ENCODE results near the gene CARS2. TPM values are rescaled to one million over a fixed set of nuclear protein-coding genes. Genes with fewer than 3 reads are reported as not detected.
"Not testable (repeated sequence)": the region's sequence is repeated elsewhere in the genome, so short reads cannot be mapped to it uniquely, and the experiment has no call there.

CARS2 gene
- total RNA-seq, 4 donors from 2014 or later: 33.9 to 64.7 (median 51.8) TPM

DNA sequence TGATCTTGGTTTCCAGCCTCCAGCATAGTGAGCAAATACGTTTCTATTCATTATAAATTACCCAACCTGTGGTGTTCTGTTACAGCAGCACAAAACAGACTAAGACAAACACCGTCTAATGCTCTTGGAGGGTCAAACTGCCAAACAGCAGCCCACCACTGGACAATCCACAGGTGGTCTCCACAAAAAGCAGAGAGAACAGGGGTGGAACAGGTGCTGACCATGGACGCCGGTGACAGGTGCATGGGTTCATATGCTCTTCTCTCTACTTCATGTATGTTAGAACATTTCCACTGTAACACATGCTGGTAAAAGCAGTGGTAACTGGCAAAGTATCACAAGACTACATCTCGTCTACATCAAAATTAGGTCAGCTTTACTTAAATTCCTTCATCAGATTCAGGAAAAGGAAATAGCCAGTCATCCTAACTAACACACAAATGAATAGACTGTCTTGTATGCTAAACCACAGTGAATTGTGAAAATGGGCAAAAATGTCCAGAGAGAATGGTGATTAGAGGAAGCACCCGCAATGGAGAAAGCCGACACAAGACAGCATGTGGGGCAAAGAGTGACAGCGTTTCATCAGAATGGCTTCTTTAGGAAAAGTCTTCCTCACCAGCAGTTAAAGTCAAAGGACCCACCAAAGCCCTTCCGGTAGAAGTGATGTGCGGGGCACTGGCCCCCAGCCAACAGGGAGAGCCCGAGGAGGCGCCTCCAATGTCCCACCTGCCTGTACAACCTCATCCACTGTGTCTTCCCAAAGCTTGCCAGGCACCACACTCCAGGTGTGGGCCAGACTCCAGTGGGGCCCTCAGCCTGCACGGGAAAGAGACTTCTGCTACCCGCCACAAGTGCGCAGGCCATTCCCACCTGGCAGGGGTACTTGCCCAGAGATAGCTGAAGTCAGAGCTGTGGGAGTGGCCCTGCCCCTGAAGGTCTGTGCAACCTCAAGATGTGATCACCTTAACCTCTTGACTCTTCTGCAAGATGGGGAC lies 6.5 kb downstream of the CARS2 start:
- WGBS, 2 donors: 85 to 92% methylated on average over 14 to 15 of the region's 15 CpGs
- H3K4me3 ChIP-seq (ENCODE audit: low read depth, poor library complexity, severe bottlenecking): no peak overlapping the region
- DNase-seq (ENCODE audit: low spot score in 2 of 2): peak in 1 of 2 donors; percentile 74
- no peak for TF ChIP-seq POLR2A (IDR thresholded peaks at IDR 0.05)
- TF ChIP-seq, protein P1, sequence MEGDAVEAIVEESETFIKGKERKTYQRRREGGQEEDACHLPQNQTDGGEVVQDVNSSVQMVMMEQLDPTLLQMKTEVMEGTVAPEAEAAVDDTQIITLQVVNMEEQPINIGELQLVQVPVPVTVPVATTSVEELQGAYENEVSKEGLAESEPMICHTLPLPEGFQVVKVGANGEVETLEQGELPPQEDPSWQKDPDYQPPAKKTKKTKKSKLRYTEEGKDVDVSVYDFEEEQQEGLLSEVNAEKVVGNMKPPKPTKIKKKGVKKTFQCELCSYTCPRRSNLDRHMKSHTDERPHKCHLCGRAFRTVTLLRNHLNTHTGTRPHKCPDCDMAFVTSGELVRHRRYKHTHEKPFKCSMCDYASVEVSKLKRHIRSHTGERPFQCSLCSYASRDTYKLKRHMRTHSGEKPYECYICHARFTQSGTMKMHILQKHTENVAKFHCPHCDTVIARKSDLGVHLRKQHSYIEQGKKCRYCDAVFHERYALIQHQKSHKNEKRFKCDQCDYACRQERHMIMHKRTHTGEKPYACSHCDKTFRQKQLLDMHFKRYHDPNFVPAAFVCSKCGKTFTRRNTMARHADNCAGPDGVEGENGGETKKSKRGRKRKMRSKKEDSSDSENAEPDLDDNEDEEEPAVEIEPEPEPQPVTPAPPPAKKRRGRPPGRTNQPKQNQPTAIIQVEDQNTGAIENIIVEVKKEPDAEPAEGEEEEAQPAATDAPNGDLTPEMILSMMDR (IDR thresholded peaks at IDR 0.05): no peak
- intact Hi-C loops (cut with DNase I; ENCODE audit: low total_unique reads): no loop called here

GRCh38 chr13:110698689-110699088 lies 7.2 kb downstream of the CARS2 start:
- intact Hi-C loops (cut with DNase I; ENCODE audit: low total_unique reads): no loop called here
- DNase-seq (ENCODE audit: low spot score in 2 of 2): no peak
- 94 to 97% methylated on average over 4 of the region's 4 CpGs for WGBS, 2 donors
- TF ChIP-seq, protein P1 (IDR thresholded peaks at IDR 0.05): no peak
- TF ChIP-seq POLR2A (IDR thresholded peaks at IDR 0.05): no peak
- H3K4me3 ChIP-seq (ENCODE audit: low read depth, poor library complexity, severe bottlenecking): no peak overlapping the region

DNA sequence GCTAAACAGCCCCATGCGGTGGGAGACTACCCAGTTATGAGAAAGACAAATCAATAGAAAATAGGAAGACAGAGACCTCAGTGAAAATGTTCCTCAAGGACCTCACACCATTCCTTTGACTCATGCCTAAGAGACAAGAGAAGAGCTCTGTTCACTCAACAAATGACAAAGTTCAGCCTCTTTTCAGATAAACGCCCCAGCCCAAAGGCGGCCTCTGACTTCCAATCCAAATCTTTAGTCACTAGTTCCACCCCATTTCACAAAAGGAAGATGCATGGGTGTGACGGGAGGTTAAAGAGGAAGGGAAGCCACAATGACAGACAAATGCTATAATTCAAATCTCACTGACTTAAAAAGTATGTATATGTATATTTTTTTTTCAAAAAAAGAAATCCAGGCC lies 8.1 kb downstream of the CARS2 start:
- H3K4me3 ChIP-seq (ENCODE audit: low read depth, poor library complexity, severe bottlenecking): no peak overlapping the region
- WGBS, 2 donors: 80 to 85% methylated on average over 4 of the region's 4 CpGs
- DNase-seq (ENCODE audit: low spot score in 2 of 2): no peak
- intact Hi-C loops (cut with DNase I; ENCODE audit: low total_unique reads): no loop called here
- no peak for TF ChIP-seq POLR2A (IDR thresholded peaks at IDR 0.05)
- TF ChIP-seq, protein P1 (IDR thresholded peaks at IDR 0.05): no peak

GRCh38 chr13:110696776-110697175 lies 9.1 kb downstream of the CARS2 start:
- intact Hi-C loops (cut with DNase I; ENCODE audit: low total_unique reads): no loop called here
- DNase-seq (ENCODE audit: low spot score in 2 of 2): peak in 1 of 2 donors; percentile 82
- TF ChIP-seq POLR2A (IDR thresholded peaks at IDR 0.05): no peak
- TF ChIP-seq, protein P1 (IDR thresholded peaks at IDR 0.05): no peak
- no peak overlapping the region for H3K4me3 ChIP-seq (ENCODE audit: low read depth, poor library complexity, severe bottlenecking)
- WGBS, 2 donors: 91 to 93% methylated on average over 10 of the region's 10 CpGs

DNA sequence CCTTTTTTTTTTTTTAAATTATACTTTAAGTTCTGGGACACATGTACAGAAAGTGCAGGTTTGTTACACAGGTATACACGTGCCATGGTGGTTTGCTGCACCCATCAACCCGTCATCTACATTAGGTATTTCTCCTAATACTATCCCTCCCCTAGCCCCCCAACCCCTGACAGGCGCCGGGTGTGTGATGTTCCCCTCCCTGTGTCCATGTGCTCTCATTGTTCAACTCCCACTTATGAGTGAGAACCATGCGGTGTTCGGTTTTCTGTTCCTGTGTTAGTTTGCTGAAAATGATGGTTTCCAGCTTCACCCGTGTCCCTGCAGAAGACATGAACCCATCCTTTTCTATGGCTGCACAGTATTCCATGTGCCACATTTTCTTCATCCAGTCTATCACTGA lies 10.1 kb downstream of the CARS2 start:
- 85 to 91% methylated on average over 7 of the region's 7 CpGs for WGBS, 2 donors
- intact Hi-C loops (cut with DNase I; ENCODE audit: low total_unique reads); H3K4me3 ChIP-seq (ENCODE audit: low read depth, poor library complexity, severe bottlenecking): not testable (repeated sequence)
- peak in 1 of 2 donors; percentile 53 for DNase-seq (ENCODE audit: low spot score in 2 of 2)

- TF ChIP-seq, protein P1 (IDR thresholded peaks at IDR 0.05): no peak
- no peak for TF ChIP-seq POLR2A (IDR thresholded peaks at IDR 0.05)
- 80 to 81% methylated on average over 8 of the region's 8 CpGs for WGBS, 2 donors
- no peak overlapping the region for H3K4me3 ChIP-seq (ENCODE audit: low read depth, poor library complexity, severe bottlenecking)
- intact Hi-C loops (cut with DNase I; ENCODE audit: low total_unique reads): no loop called here
- peak in 1 of 2 donors; percentile 65 for DNase-seq (ENCODE audit: low spot score in 2 of 2)
These were observed 15.4 kb downstream of the CARS2 start for GRCh38 chr13:110690516-110690915.
